ENCODE data around the gene STIP1. TPM values are rescaled to one million over a fixed set of nuclear protein-coding genes. Genes with fewer than 3 reads are reported as not detected.
"Not testable (repeated sequence)": the region's sequence is repeated elsewhere in the genome, so short reads cannot be mapped to it uniquely, and the experiment has no call there.

The STIP1 gene
- total RNA-seq, 2 experiments from 2014 or later = 398 to 403 TPM

GRCh38 chr11:64245797-64246620, 60.0 kb downstream of the STIP1 start:
- peaks cover 18% of the 10 kb centered on the region for H3K36me3 Mint-ChIP-seq (ENCODE audit: low read depth)
- DNase-seq = peak; percentile 91
- ATAC-seq = peak; percentile 17
- POLR2A ChIA-PET = interaction anchor here (0.7 to 3.0 kb wide), 7 partner anchors 24 to 72 kb away, joined by 3 to 9 read pairs (median 4); partner anchors contain the start of genes FERMT3, PRDX5 and STIP1
- H3K27ac Mint-ChIP-seq = peak overlapping the region; percentile 92
- H3K9me3 Mint-ChIP-seq (ENCODE audit: low read depth) = no peaks in the 10 kb centered on the region
- H3K4me1 Mint-ChIP-seq = peaks cover 30% of the 10 kb centered on the region
- H3K27me3 Mint-ChIP-seq = no peaks in the 10 kb centered on the region
- CTCF ChIA-PET = interaction anchor here (0.6 to 1.7 kb wide), 7 partner anchors 9 to 110 kb away, joined by 3 to 12 read pairs (median 5); partner anchors contain the start of gene CATSPERZ
- H3K4me3 Mint-ChIP-seq = peak overlapping the region; percentile 94
- intact Hi-C loops (cut with DNase I, micrococcal nuclease) = loop anchor here (1.0 to 10.0 kb wide), 8 partner anchors 20 to 1641 kb away; partner anchors contain the start of genes ESRRA (in 2 of the 2), BAD (in 1 of the 2), MTA2 (in 1 of the 2) and NUDT22 (in 1 of the 2)

GRCh38 chr11:64246621-64246870, 60.6 kb downstream of the STIP1 start:
- DNase-seq; H3K27ac Mint-ChIP-seq; H3K27me3 Mint-ChIP-seq; H3K9me3 Mint-ChIP-seq (ENCODE audit: low read depth): not testable (repeated sequence)
- ChIA-PET CTCF (interaction anchor here (1.1 to 1.7 kb wide), 3 partner anchors 10 to 109 kb away, joined by 3 to 8 read pairs (median 5); no protein-coding TSS in a partner anchor), POLR2A (interaction anchor here (0.9 to 3.0 kb wide), 3 partner anchors 25 to 71 kb away, joined by 3 to 9 read pairs (median 5); partner anchors contain the start of genes PRDX5 and STIP1)
- peak overlapping the region; percentile 79 for H3K4me3 Mint-ChIP-seq
- peaks cover 30% of the 10 kb centered on the region for H3K4me1 Mint-ChIP-seq
- intact Hi-C loops (cut with DNase I, micrococcal nuclease) = loop anchor here in 1 of 2 experiments (1.0 to 10.0 kb wide), 8 partner anchors 20 to 1642 kb away; partner anchors contain the start of genes BAD, ESRRA, MTA2 and NUDT22
- H3K36me3 Mint-ChIP-seq (ENCODE audit: low read depth) = peaks cover 18% of the 10 kb centered on the region
- peak; percentile 7 for ATAC-seq

- ATAC-seq (peak; percentile 54), DNase-seq (peak; percentile 89)
- Mint-ChIP-seq H3K27ac (peak within 1 kb of the TSS; percentile 92), H3K27me3 (no peaks in the 10 kb centered on the region), H3K36me3 (ENCODE audit: low read depth) (peaks cover 18% of the 10 kb centered on the region), H3K4me3 (peak within 1 kb of the TSS; percentile 94), H3K4me1 (peaks cover 34% of the 10 kb centered on the region), H3K9me3 (ENCODE audit: low read depth) (no peaks in the 10 kb centered on the region)
- ChIA-PET CTCF (interaction anchor here (1.1 to 2.4 kb wide), 3 partner anchors 41 to 109 kb away, joined by 3 to 8 read pairs (median 7); partner anchors contain the start of gene FERMT3), POLR2A (interaction anchor here (0.9 to 3.0 kb wide), 3 partner anchors 25 to 71 kb away, joined by 3 to 9 read pairs (median 5); partner anchors contain the start of genes PRDX5 and STIP1)
- intact Hi-C loops (cut with DNase I, micrococcal nuclease) = loop anchor here in 1 of 2 experiments (1.0 to 10.0 kb wide), 9 partner anchors 21 to 1642 kb away; partner anchors contain the start of genes BAD, ESRRA, MTA2 and NUDT22
These were observed 61.1 kb downstream of the STIP1 start, which contains the start of gene PPP1R14B for GRCh38 chr11:64246871-64247728. Gene PPP1R14B (minus strand): TSS chr11:64246943. CDS start chr11:64246673, 270 bp downstream.

- Mint-ChIP-seq H3K27ac (no peak overlapping the region), H3K4me1 (peaks cover 29% of the 10 kb centered on the region), H3K27me3 (no peaks in the 10 kb centered on the region), H3K4me3 (peak overlapping the region; percentile 79), H3K9me3 (ENCODE audit: low read depth) (no peaks in the 10 kb centered on the region), H3K36me3 (ENCODE audit: low read depth) (peaks cover 18% of the 10 kb centered on the region)
- no peak for DNase-seq
- POLR2A ChIA-PET = no interaction called here
- intact Hi-C loops (cut with DNase I, micrococcal nuclease) = loop anchor here in 1 of 2 experiments (1.0 to 10.0 kb wide), 3 partner anchors 41 to 1643 kb away; partner anchors contain the start of genes MTA2, TM7SF2 and ZNHIT2
- CTCF ChIA-PET = interaction anchor here (0.8 to 3.0 kb wide), 3 partner anchors 20 to 56 kb away, joined by 3 to 20 read pairs (median 7); partner anchors contain the start of gene FERMT3
- no peak for ATAC-seq
These were observed 62.0 kb downstream of the STIP1 start for GRCh38 chr11:64247729-64248531.

GRCh38 chr11:64248578-64248977, 62.6 kb downstream of the STIP1 start:
- DNase-seq (no peak), ATAC-seq (no peak)
- ChIA-PET POLR2A (no interaction called here), CTCF (interaction anchor here (0.6 to 3.0 kb wide), 5 partner anchors 20 to 56 kb away, joined by 3 to 20 read pairs (median 3); partner anchors contain the start of gene FERMT3)
- Mint-ChIP-seq H3K27ac (no peak overlapping the region), H3K4me1 (peaks cover 22% of the 10 kb centered on the region), H3K4me3 (no peak overlapping the region), H3K36me3 (ENCODE audit: low read depth) (peaks cover 13% of the 10 kb centered on the region), H3K27me3 (no peaks in the 10 kb centered on the region), H3K9me3 (ENCODE audit: low read depth) (no peaks in the 10 kb centered on the region)
- intact Hi-C loops (cut with DNase I, micrococcal nuclease) = loop anchor here in 1 of 2 experiments (10.0 kb wide), 2 partner anchors 866 to 1644 kb away; partner anchors contain the start of genes MTA2, TM7SF2 and ZNHIT2

GRCh38 chr11:64249038-64249437, 63.1 kb downstream of the STIP1 start:
- intact Hi-C loops (cut with DNase I, micrococcal nuclease) = loop anchor here in 1 of 2 experiments (10.0 kb wide), 2 partner anchors 866 to 1644 kb away; partner anchors contain the start of genes MTA2, TM7SF2 and ZNHIT2
- DNase-seq (no peak), ATAC-seq (no peak)
- ChIA-PET POLR2A (no interaction called here), CTCF (interaction anchor here (0.6 to 3.2 kb wide), 7 partner anchors 7 to 56 kb away, joined by 3 to 20 read pairs (median 7); partner anchors contain the start of genes ESRRA, FERMT3 and FKBP2)
- peaks cover 18% of the 10 kb centered on the region for H3K4me1 Mint-ChIP-seq
- no peak overlapping the region for H3K27ac Mint-ChIP-seq
- H3K9me3 Mint-ChIP-seq (ENCODE audit: low read depth) = no peaks in the 10 kb centered on the region
- peaks cover 8% of the 10 kb centered on the region for H3K36me3 Mint-ChIP-seq (ENCODE audit: low read depth)
- no peak overlapping the region for H3K4me3 Mint-ChIP-seq
- H3K27me3 Mint-ChIP-seq = no peaks in the 10 kb centered on the region

GRCh38 chr11:64249563-64250414, 63.8 kb downstream of the STIP1 start:
- POLR2A ChIA-PET = no interaction called here
- no peak for ATAC-seq
- no peak overlapping the region for H3K27ac Mint-ChIP-seq
- DNase-seq = no peak
- H3K9me3 Mint-ChIP-seq (ENCODE audit: low read depth) = no peaks in the 10 kb centered on the region
- peaks cover 15% of the 10 kb centered on the region for H3K4me1 Mint-ChIP-seq
- H3K4me3 Mint-ChIP-seq = no peak overlapping the region
- no peaks in the 10 kb centered on the region for H3K27me3 Mint-ChIP-seq
- peaks cover 5% of the 10 kb centered on the region for H3K36me3 Mint-ChIP-seq (ENCODE audit: low read depth)
- intact Hi-C loops (cut with DNase I, micrococcal nuclease) = loop anchor here (1.0 to 10.0 kb wide), 3 partner anchors 45 to 1645 kb away; partner anchors contain the start of genes MTA2 (in 1 of the 2), TM7SF2 (in 1 of the 2) and ZNHIT2 (in 1 of the 2)
- CTCF ChIA-PET = interaction anchor here (0.5 to 3.2 kb wide), 16 partner anchors 8 to 1461 kb away, joined by 3 to 20 read pairs (median 4); partner anchors contain the start of genes CATSPERZ, ESRRA, FERMT3 and FKBP2

- no peaks in the 10 kb centered on the region for H3K9me3 Mint-ChIP-seq (ENCODE audit: low read depth)
- CTCF ChIA-PET = interaction anchor here (0.5 to 3.2 kb wide), 16 partner anchors 9 to 443 kb away, joined by 3 to 20 read pairs (median 4); partner anchors contain the start of genes CATSPERZ, ESRRA, FERMT3 and FKBP2
These were observed 64.5 kb downstream of the STIP1 start for GRCh38 chr11:64250415-64251015.

More at GRCh38 chr11:64250415-64251015, 64.5 kb downstream of the STIP1 start:
- ATAC-seq = no peak
- no peaks in the 10 kb centered on the region for H3K27me3 Mint-ChIP-seq
- no peak for DNase-seq
- H3K27ac Mint-ChIP-seq = no peak overlapping the region
- H3K4me3 Mint-ChIP-seq = peak overlapping the region; percentile 71
- intact Hi-C loops (cut with DNase I, micrococcal nuclease) = loop anchor here (1.0 kb wide), 4 partner anchors 19 to 54 kb away; partner anchors contain the start of gene GPR137 (in 1 of the 2)
- POLR2A ChIA-PET = no interaction called here
- H3K36me3 Mint-ChIP-seq (ENCODE audit: low read depth) = peaks cover 5% of the 10 kb centered on the region
- peaks cover 15% of the 10 kb centered on the region for H3K4me1 Mint-ChIP-seq
